Measurements from ENCODE around the gene RNF215.

The RNF215 gene

GRCh38 chr22:30416403-30416802 is 29.2 kb upstream of the RNF215 start:
- H3K4me1 ChIP-seq (ENCODE audit: insufficient read depth, low read length, severe bottlenecking), result peaks cover 2% of the 10 kb centered on the region
- H3F3A ChIP-seq (ENCODE audit: insufficient read depth, low read length), result no peaks in the 10 kb centered on the region
- no peak for TF ChIP-seq CTCF (IDR thresholded peaks at IDR 0.05; ENCODE audit: low read length)
- TF ChIP-seq EZH2 (IDR thresholded peaks at IDR 0.05; ENCODE audit: borderline replicate concordance, low read length), result no peak
- H2AFZ ChIP-seq (ENCODE audit: low read length), result no peak overlapping the region
- H3K9ac ChIP-seq (ENCODE audit: low read length), result no peak overlapping the region
- H3K9me3 ChIP-seq (ENCODE audit: low read length), result no peaks in the 10 kb centered on the region
- no peak overlapping the region for H3K4me3 ChIP-seq (ENCODE audit: low read depth, low read length, poor library complexity, severe bottlenecking)
- no peak overlapping the region for H3K4me2 ChIP-seq (ENCODE audit: low read length)
- no peaks in the 10 kb centered on the region for H3K9me2 ChIP-seq (ENCODE audit: low read depth, low read length)
- H3K79me2 ChIP-seq (ENCODE audit: insufficient read depth, low read length), result no peaks in the 10 kb centered on the region
- no peaks in the 10 kb centered on the region for H4K20me1 ChIP-seq (ENCODE audit: insufficient read depth, low read length)
- no peaks in the 10 kb centered on the region for H3K27me3 ChIP-seq (ENCODE audit: insufficient read depth, low read length)
- H3K27ac ChIP-seq (ENCODE audit: low read depth, low read length, poor library complexity, severe bottlenecking), result no peak overlapping the region
- H3K36me3 ChIP-seq (ENCODE audit: insufficient read depth, low read length), result peaks cover 25% of the 10 kb centered on the region; the same call in 1 of the 2 replicates

- H4K20me1 ChIP-seq (ENCODE audit: insufficient read depth, low read length), result no peaks in the 10 kb centered on the region
- TF ChIP-seq CTCF (IDR thresholded peaks at IDR 0.05; ENCODE audit: low read length) (no peak), EZH2 (IDR thresholded peaks at IDR 0.05; ENCODE audit: borderline replicate concordance, low read length) (no peak)
- H3K79me2 ChIP-seq (ENCODE audit: insufficient read depth, low read length), result no peaks in the 10 kb centered on the region
- no peaks in the 10 kb centered on the region for H3K9me3 ChIP-seq (ENCODE audit: low read length)
- peaks cover 18% of the 10 kb centered on the region; the same call in 1 of the 2 replicates for H3K36me3 ChIP-seq (ENCODE audit: insufficient read depth, low read length)
- H3K9me2 ChIP-seq (ENCODE audit: low read depth, low read length), result no peaks in the 10 kb centered on the region
- H3K9ac ChIP-seq (ENCODE audit: low read length), result no peak overlapping the region
- no peak overlapping the region for H3K27ac ChIP-seq (ENCODE audit: low read depth, low read length, poor library complexity, severe bottlenecking)
- no peak overlapping the region for H3K4me3 ChIP-seq (ENCODE audit: low read depth, low read length, poor library complexity, severe bottlenecking)
- no peaks in the 10 kb centered on the region for H3K4me1 ChIP-seq (ENCODE audit: insufficient read depth, low read length, severe bottlenecking)
- no peaks in the 10 kb centered on the region for H3F3A ChIP-seq (ENCODE audit: insufficient read depth, low read length)
- no peaks in the 10 kb centered on the region for H3K27me3 ChIP-seq (ENCODE audit: insufficient read depth, low read length)
- H3K4me2 ChIP-seq (ENCODE audit: low read length), result no peak overlapping the region
- H2AFZ ChIP-seq (ENCODE audit: low read length), result no peak overlapping the region
Measured at GRCh38 chr22:30414525-30415047, 27.4 kb upstream of the RNF215 start.

GRCh38 chr22:30413745-30414524 is 26.7 kb upstream of the RNF215 start:
- Histone ChIP-seq H4K20me1 (ENCODE audit: insufficient read depth, low read length) (no peaks in the 10 kb centered on the region), H3K27me3 (ENCODE audit: insufficient read depth, low read length) (no peaks in the 10 kb centered on the region), H2AFZ (ENCODE audit: low read length) (no peak overlapping the region), H3F3A (ENCODE audit: insufficient read depth, low read length) (no peaks in the 10 kb centered on the region), H3K9me3 (ENCODE audit: low read length) (no peaks in the 10 kb centered on the region), H3K79me2 (ENCODE audit: insufficient read depth, low read length) (no peaks in the 10 kb centered on the region), H3K9me2 (ENCODE audit: low read depth, low read length) (no peaks in the 10 kb centered on the region), H3K4me3 (ENCODE audit: low read depth, low read length, poor library complexity, severe bottlenecking) (no peak overlapping the region), H3K27ac (ENCODE audit: low read depth, low read length, poor library complexity, severe bottlenecking) (no peak overlapping the region), H3K9ac (ENCODE audit: low read length) (no peak overlapping the region), H3K36me3 (ENCODE audit: insufficient read depth, low read length) (peaks cover 17% of the 10 kb centered on the region; the same call in 1 of the 2 replicates), H3K4me2 (ENCODE audit: low read length) (no peak overlapping the region), H3K4me1 (ENCODE audit: insufficient read depth, low read length, severe bottlenecking) (no peaks in the 10 kb centered on the region)
- no peak for TF ChIP-seq EZH2 (IDR thresholded peaks at IDR 0.05; ENCODE audit: borderline replicate concordance, low read length)
- no peak for TF ChIP-seq CTCF (IDR thresholded peaks at IDR 0.05; ENCODE audit: low read length)

Measured in OCI-LY1 (cell line).